ENCODE measurements around the gene CLINT1. TPM values are rescaled to one million over a fixed set of nuclear protein-coding genes. Genes with fewer than 3 reads are reported as not detected.

CLINT1 gene
- total RNA-seq, 4 donors from 2014 or later, result 89.3 to 122 (median 107) TPM

DNA sequence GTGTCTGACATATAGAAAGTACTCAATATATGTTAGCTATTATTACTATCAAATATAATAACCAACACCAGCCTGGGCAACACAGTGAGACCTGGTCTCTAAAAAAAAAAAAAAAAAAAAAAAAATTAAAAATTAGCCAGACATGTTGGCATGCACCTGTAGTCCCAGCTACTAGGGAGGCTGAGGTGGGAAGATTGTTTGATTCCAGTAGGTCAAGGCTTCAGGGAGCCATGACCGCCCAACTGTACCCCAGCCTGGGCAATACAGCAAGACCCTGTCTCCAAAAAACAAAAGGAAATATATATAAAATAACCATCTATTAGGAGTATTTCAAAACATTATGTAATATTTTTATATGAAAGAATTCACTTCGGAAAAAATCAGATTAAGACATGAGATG lies 40.6 kb downstream of the CLINT1 start:
- 90 to 93% methylated on average over 2 of the region's 2 CpGs for WGBS, 2 donors
- intact Hi-C loops (cut with DNase I; ENCODE audit: low total_unique reads), result loop anchor here (10.0 kb wide), 1 partner anchor 136 kb away; no protein-coding TSS in a partner anchor
- TF ChIP-seq, protein P1, sequence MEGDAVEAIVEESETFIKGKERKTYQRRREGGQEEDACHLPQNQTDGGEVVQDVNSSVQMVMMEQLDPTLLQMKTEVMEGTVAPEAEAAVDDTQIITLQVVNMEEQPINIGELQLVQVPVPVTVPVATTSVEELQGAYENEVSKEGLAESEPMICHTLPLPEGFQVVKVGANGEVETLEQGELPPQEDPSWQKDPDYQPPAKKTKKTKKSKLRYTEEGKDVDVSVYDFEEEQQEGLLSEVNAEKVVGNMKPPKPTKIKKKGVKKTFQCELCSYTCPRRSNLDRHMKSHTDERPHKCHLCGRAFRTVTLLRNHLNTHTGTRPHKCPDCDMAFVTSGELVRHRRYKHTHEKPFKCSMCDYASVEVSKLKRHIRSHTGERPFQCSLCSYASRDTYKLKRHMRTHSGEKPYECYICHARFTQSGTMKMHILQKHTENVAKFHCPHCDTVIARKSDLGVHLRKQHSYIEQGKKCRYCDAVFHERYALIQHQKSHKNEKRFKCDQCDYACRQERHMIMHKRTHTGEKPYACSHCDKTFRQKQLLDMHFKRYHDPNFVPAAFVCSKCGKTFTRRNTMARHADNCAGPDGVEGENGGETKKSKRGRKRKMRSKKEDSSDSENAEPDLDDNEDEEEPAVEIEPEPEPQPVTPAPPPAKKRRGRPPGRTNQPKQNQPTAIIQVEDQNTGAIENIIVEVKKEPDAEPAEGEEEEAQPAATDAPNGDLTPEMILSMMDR (IDR thresholded peaks at IDR 0.05), result no peak
- TF ChIP-seq POLR2A (IDR thresholded peaks at IDR 0.05), result no peak
- no peak for DNase-seq (ENCODE audit: low spot score in 2 of 2)
- no peak overlapping the region for H3K4me3 ChIP-seq (ENCODE audit: low read depth, poor library complexity, severe bottlenecking)

DNA sequence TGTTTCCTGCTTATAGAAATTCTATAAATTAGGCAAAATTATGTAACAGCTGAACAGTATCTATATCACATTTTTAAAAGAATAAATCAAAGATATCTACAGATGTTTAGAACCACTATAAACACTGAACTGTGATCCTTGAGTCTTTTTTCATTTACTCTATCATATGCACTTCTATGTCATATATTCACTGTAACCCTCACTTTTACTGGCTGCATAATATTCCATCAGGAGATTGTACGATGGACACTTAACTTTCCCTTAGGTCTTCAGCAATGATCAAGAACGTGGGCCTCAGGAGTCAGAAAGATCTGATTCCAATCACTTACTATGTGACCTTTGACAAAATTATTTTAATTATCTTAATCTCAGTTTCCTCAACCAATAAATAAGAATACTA lies 41.0 kb downstream of the CLINT1 start:
- WGBS, 2 donors, result 96 to 99% methylated on average over 2 of the region's 2 CpGs

DNA sequence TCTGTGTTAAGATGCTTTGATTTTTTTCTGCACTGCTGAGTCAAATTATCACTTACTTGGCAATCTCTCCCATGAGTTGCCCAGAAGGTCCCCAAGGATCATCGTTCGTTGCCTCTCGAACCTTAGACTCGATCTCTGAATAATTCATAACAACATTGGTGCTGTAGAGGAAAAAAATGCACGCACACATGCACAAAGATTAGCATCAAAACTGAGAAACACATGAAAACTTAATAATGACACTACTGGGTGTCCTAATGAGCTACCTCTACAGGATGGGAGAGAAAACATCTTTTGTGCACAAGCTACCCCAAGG lies 41.6 kb downstream of the CLINT1 start:
- H3K4me3 ChIP-seq (ENCODE audit: low read depth, poor library complexity, severe bottlenecking), result no peak overlapping the region
- TF ChIP-seq, protein P1 (IDR thresholded peaks at IDR 0.05), result no peak
- no peak for TF ChIP-seq POLR2A (IDR thresholded peaks at IDR 0.05)
- DNase-seq (ENCODE audit: low spot score in 2 of 2), result no peak
- intact Hi-C loops (cut with DNase I; ENCODE audit: low total_unique reads), result loop anchor here (10.0 kb wide), 1 partner anchor 137 kb away; no protein-coding TSS in a partner anchor
- WGBS, 2 donors, result 65 to 71% methylated on average over 5 of the region's 5 CpGs

More for the DNA sequence above, 41.0 kb downstream of the CLINT1 start:
- H3K4me3 ChIP-seq (ENCODE audit: low read depth, poor library complexity, severe bottlenecking), result no peak overlapping the region
- DNase-seq (ENCODE audit: low spot score in 2 of 2), result no peak
- TF ChIP-seq POLR2A (IDR thresholded peaks at IDR 0.05), result no peak
- TF ChIP-seq, protein P1 (IDR thresholded peaks at IDR 0.05), result no peak
- intact Hi-C loops (cut with DNase I; ENCODE audit: low total_unique reads), result loop anchor here (10.0 kb wide), 1 partner anchor 137 kb away; no protein-coding TSS in a partner anchor

DNA sequence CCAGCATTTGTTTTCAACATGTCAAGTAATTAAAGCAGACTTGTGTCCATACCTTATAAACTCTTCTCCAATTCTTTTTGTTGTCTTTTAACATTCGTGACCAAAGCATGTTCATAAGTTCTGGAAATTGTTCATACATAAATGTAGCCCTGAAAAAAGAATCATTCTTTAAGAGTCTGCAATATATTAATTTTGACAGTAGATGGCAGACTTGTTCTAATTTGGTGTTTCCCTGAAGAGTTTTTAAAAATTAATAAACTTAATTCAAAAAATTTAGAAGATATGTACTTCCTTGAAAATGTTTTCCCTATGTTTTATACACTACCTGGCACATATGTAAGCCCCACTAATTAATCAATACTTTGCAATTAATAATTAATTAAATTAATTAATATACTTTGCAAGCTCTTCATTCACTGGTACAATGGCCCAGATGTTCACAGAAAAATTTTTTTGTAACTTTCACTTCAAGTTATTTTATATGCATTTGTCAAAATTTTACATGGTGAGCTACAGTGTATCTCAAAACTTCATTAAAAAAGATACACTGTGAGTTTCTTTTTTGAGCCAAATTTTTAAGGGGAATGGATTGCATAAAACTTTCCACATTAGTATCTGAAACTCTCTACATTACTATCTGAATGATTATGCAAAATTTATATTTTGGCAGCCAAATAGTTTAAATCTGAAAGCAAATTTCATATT lies 42.1 kb downstream of the CLINT1 start:
- intact Hi-C loops (cut with DNase I; ENCODE audit: low total_unique reads), result loop anchor here (10.0 kb wide), 1 partner anchor 138 kb away; no protein-coding TSS in a partner anchor
- WGBS, 2 donors, result 17 to 21% methylated on average over 1 of the region's 1 CpG
- no peak for DNase-seq (ENCODE audit: low spot score in 2 of 2)
- no peak overlapping the region for H3K4me3 ChIP-seq (ENCODE audit: low read depth, poor library complexity, severe bottlenecking)
- TF ChIP-seq, protein P1 (IDR thresholded peaks at IDR 0.05), result no peak
- TF ChIP-seq POLR2A (IDR thresholded peaks at IDR 0.05), result no peak

DNA sequence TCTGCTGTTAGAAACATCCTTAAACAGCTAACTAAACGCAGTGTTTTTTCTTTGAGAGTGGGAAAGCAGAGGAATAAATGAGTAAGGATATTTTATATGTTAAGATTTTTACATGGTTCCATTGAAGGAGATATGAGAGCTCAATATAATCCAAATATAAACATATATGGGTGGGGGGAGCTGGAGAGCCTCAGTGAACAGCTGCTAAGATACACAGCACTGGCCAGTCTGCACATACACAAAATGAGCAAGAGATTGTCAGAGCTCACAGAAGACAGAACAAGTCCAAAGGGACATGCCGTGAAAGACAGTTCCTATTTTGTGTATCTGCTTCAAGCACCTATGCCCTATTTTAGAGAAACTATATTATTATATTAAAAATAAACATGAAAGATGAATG lies 46.9 kb downstream of the CLINT1 start:
- TF ChIP-seq, protein P1 (IDR thresholded peaks at IDR 0.05), result no peak
- TF ChIP-seq POLR2A (IDR thresholded peaks at IDR 0.05), result no peak
- DNase-seq (ENCODE audit: low spot score in 2 of 2), result no peak
- no peak overlapping the region for H3K4me3 ChIP-seq (ENCODE audit: low read depth, poor library complexity, severe bottlenecking)
- intact Hi-C loops (cut with DNase I; ENCODE audit: low total_unique reads), result loop anchor here (10.0 kb wide), 1 partner anchor 143 kb away; no protein-coding TSS in a partner anchor
- WGBS, 2 donors, result 94 to 95% methylated on average over 2 of the region's 2 CpGs
